BLaER1 treated with 17β-estradiol and CSF1 and Interleukin-3, amounts not matched to agents 10 nM and 100 nM (cell line): ENCODE results near the gene GRID1.

Source experiments
- H3K27ac ChIP-seq, 11 experiments: shearing (Covaris generic); formaldehyde crosslinking; 2 replicates each; pipeline ENCODE4 v1.8.1; 2022
- H3K27me3 ChIP-seq, 11 experiments: shearing (Covaris generic); formaldehyde crosslinking; 2 replicates each; pipeline ENCODE4 v1.8.1; 2022
- H3K36me3 ChIP-seq, 11 experiments: shearing (Covaris generic); formaldehyde crosslinking; 2 replicates each; pipeline ENCODE4 v1.8.1; 2022
- H3K4me1 ChIP-seq, 10 experiments: shearing (Covaris generic); formaldehyde crosslinking; 2 replicates each; pipeline ENCODE4 v1.8.1; 2022
- H3K4me2 ChIP-seq, 11 experiments: shearing (Covaris generic); formaldehyde crosslinking; 2 replicates each; pipeline ENCODE4 v1.8.1; 2022
- H3K4me3 ChIP-seq, 10 experiments: shearing (Covaris generic); formaldehyde crosslinking; 2 replicates each; pipeline ENCODE4 v1.8.1; 2022
- H3K9ac ChIP-seq, 11 experiments: shearing (Covaris generic); formaldehyde crosslinking; 2 replicates each; pipeline ENCODE4 v1.8.1; 2022
- H3K9me3 ChIP-seq, 11 experiments: shearing (Covaris generic); formaldehyde crosslinking; replicated peaks in 1 of 11; 2 replicates each; pipeline ENCODE4 v1.8.1; 2022
- H4K20me1 ChIP-seq, 11 experiments: shearing (Covaris generic); formaldehyde crosslinking; 2 replicates each; pipeline ENCODE4 v1.8.1; 2022
- Cebpa-rat ChIP-seq, 11 experiments: shearing (Covaris generic); IDR thresholded peaks; 2 replicates each; pipeline ENCODE4 v1.8.1; 2022

The GRID1 gene

DNA sequence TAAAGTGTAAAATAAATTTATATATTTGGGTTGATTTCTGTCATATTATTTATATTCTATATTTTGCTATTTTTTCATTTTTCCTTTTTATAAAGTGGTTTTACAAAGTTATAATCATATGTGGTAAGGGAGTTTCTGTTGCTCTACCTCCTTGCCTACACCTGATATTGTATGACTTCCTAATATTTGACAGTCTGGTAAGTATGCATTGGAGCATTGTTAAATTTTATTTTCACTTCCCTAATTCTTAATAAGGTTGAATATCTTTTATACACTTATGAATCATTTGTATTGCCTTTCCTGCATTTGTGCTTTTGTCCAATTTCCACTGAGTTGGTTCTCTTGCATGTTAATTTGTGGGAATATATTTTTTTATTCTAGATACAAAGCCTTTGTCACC, 492.4 kb downstream of the GRID1 start:
- TF ChIP-seq Cebpa-rat (IDR thresholded peaks at IDR 0.05), result no peak
- Histone ChIP-seq H3K9ac (no peak overlapping the region), H3K4me1 (no peaks in the 10 kb centered on the region), H3K36me3 (no peaks in the 10 kb centered on the region), H3K4me3 (no peak overlapping the region), H3K4me2 (no peak overlapping the region), H3K9me3 (no peaks in the 10 kb centered on the region), H3K27ac (no peak overlapping the region), H3K27me3 (no peaks in the 10 kb centered on the region), H4K20me1 (no peaks in the 10 kb centered on the region; a peak in 1 of 22 replicates)

DNA sequence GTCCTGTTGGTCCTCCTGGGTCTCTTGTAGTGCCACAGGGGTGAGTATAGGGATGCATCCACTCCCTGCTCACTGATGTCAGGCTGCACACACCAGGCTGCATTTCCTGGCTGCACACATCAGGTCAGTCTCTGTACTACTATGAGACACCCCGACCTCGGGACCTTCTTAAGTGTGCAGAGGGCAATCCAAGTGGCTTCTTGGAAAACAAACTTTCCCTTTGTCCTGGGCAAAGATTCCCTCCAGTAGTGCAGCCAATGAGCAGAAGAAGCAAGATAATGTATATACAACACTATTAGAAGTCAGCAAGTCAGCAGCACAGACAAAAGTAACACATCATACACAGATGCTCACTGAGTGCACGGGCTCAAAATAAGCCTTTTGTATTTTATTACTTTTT, 493.5 kb downstream of the GRID1 start:
- no peaks in the 10 kb centered on the region for H3K27me3 ChIP-seq
- H4K20me1 ChIP-seq, result no peaks in the 10 kb centered on the region; a peak in 1 of 22 replicates
- TF ChIP-seq Cebpa-rat (IDR thresholded peaks at IDR 0.05), result no peak
- no peak overlapping the region for H3K9ac ChIP-seq
- no peaks in the 10 kb centered on the region for H3K36me3 ChIP-seq
- H3K4me2 ChIP-seq, result no peak overlapping the region
- no peaks in the 10 kb centered on the region for H3K4me1 ChIP-seq
- H3K27ac ChIP-seq, result no peak overlapping the region
- no peaks in the 10 kb centered on the region for H3K9me3 ChIP-seq
- H3K4me3 ChIP-seq, result no peak overlapping the region

GRCh38 chr10:85868627-85869499, 497.7 kb downstream of the GRID1 start:
- no peak overlapping the region for H3K9ac ChIP-seq
- H3K36me3 ChIP-seq, result no peaks in the 10 kb centered on the region
- H3K4me1 ChIP-seq, result no peaks in the 10 kb centered on the region
- H3K9me3 ChIP-seq, result no peaks in the 10 kb centered on the region
- H3K27ac ChIP-seq, result no peak overlapping the region
- no peaks in the 10 kb centered on the region for H3K27me3 ChIP-seq
- no peak for TF ChIP-seq Cebpa-rat (IDR thresholded peaks at IDR 0.05)
- no peak overlapping the region for H3K4me3 ChIP-seq
- H3K4me2 ChIP-seq, result no peak overlapping the region
- no peaks in the 10 kb centered on the region; a peak in 1 of 22 replicates for H4K20me1 ChIP-seq

DNA sequence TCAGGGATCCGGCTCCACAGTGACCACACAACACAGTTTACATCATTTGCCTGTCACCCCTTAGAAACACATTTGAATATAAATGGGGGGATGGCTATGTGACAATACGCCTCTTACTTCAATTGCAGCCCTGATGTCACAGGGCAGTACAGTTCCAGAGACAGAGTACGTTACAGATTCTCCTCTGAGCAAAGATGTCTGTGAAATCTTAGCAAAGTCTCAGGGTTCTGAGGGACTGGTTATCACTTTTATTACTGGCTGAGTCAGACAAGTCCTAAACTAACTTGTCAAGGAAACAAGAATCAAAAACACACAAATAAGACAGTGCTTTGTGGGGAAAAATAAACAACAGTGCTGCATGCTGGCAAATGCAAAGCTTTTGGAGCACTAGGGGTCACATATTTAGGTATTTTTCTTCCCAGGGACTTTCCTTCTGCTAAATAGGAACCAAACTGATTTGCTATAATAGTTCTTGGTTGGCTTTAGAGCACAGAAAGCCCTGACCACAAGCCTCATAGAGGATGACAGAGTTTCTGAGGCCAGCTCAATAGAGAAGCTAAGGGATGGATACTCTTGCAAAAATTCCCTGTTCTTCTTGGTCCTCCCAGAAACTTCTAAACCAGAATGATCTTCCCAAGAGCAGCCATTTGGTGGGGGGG, 501.6 kb downstream of the GRID1 start:
- Histone ChIP-seq H3K9ac (no peak overlapping the region), H3K4me3 (no peak overlapping the region), H4K20me1 (no peaks in the 10 kb centered on the region), H3K4me2 (no peak overlapping the region), H3K27ac (no peak overlapping the region), H3K36me3 (no peaks in the 10 kb centered on the region), H3K4me1 (peaks cover 0 to 8% (median 2%) of the 10 kb centered on the region in 10 experiments; a peak in 7 of 20 replicates), H3K27me3 (no peaks in the 10 kb centered on the region; a peak in 1 of 22 replicates), H3K9me3 (no peaks in the 10 kb centered on the region)
- TF ChIP-seq Cebpa-rat (IDR thresholded peaks at IDR 0.05), result no peak

- 0 out of 22 replicates have a peak, but pooled peaks of 2 of the 11 experiments have one; percentile 9 to 42 for TF ChIP-seq Cebpa-rat (IDR thresholded peaks at IDR 0.05)
- Histone ChIP-seq H3K4me2 (no peak overlapping the region; a peak in 1 of 22 replicates), H3K4me1 (peaks cover 0 to 8% (median 2%) of the 10 kb centered on the region in 10 experiments; a peak in 7 of 20 replicates), H4K20me1 (no peaks in the 10 kb centered on the region), H3K9ac (no peak overlapping the region), H3K36me3 (no peaks in the 10 kb centered on the region), H3K27ac (no peak overlapping the region), H3K27me3 (no peaks in the 10 kb centered on the region; a peak in 1 of 22 replicates), H3K9me3 (no peaks in the 10 kb centered on the region), H3K4me3 (no peak overlapping the region)
Observed at GRCh38 chr10:85864173-85864549, 502.4 kb downstream of the GRID1 start.

GRCh38 chr10:85863301-85864172, 503.1 kb downstream of the GRID1 start:
- H3K4me1 ChIP-seq, result peaks cover 0 to 8% (median 2%) of the 10 kb centered on the region in 10 experiments; a peak in 7 of 20 replicates
- H3K4me2 ChIP-seq, result peak overlapping the region in 2 of 11 experiments; percentile 4 to 33; a peak in 1 of 22 replicates
- H3K9me3 ChIP-seq, result no peaks in the 10 kb centered on the region
- H4K20me1 ChIP-seq, result no peaks in the 10 kb centered on the region
- no peaks in the 10 kb centered on the region for H3K36me3 ChIP-seq
- no peak overlapping the region for H3K27ac ChIP-seq
- no peaks in the 10 kb centered on the region; a peak in 1 of 22 replicates for H3K27me3 ChIP-seq
- no peak overlapping the region for H3K4me3 ChIP-seq
- no peak for TF ChIP-seq Cebpa-rat (IDR thresholded peaks at IDR 0.05)
- no peak overlapping the region for H3K9ac ChIP-seq

- Histone ChIP-seq H4K20me1 (no peaks in the 10 kb centered on the region), H3K36me3 (no peaks in the 10 kb centered on the region), H3K4me3 (no peak overlapping the region), H3K27ac (no peak overlapping the region), H3K9ac (no peak overlapping the region), H3K4me2 (peak overlapping the region in 5 of 11 experiments; percentile 4 to 41 (median 30); a peak in 5 of 22 replicates), H3K9me3 (no peaks in the 10 kb centered on the region), H3K27me3 (no peaks in the 10 kb centered on the region; a peak in 1 of 22 replicates), H3K4me1 (peaks cover 0 to 8% (median 2%) of the 10 kb centered on the region in 10 experiments; a peak in 7 of 20 replicates)
- TF ChIP-seq Cebpa-rat (IDR thresholded peaks at IDR 0.05), result no peak
Observed at GRCh38 chr10:85862771-85863170, 503.8 kb downstream of the GRID1 start.

GRCh38 chr10:85861513-85862197, 504.9 kb downstream of the GRID1 start:
- TF ChIP-seq Cebpa-rat (IDR thresholded peaks at IDR 0.05), result no peak
- no peaks in the 10 kb centered on the region for H4K20me1 ChIP-seq
- H3K27me3 ChIP-seq, result no peaks in the 10 kb centered on the region; a peak in 1 of 22 replicates
- peaks cover 0 to 8% (median 2%) of the 10 kb centered on the region in 10 experiments; a peak in 7 of 20 replicates for H3K4me1 ChIP-seq
- no peaks in the 10 kb centered on the region for H3K9me3 ChIP-seq
- H3K4me2 ChIP-seq, result no peak overlapping the region
- no peak overlapping the region for H3K9ac ChIP-seq
- H3K4me3 ChIP-seq, result no peak overlapping the region
- no peak overlapping the region for H3K27ac ChIP-seq
- no peaks in the 10 kb centered on the region for H3K36me3 ChIP-seq
